ENCODE results near the gene TOR1AIP1.

GRCh38 chr1:179925922-179926849, 44.1 kb downstream of the TOR1AIP1 start:
- no peak for TF ChIP-seq CTCF (conservative IDR thresholded peaks at IDR 0.05)
- TF ChIP-seq EZH2 (IDR thresholded peaks at IDR 0.05; ENCODE audit: low read depth), result no peak
